ENCODE data around the gene PGR.

Gene PGR

GRCh38 chr11:101129203-101129943 is at the start of gene PGR:
Gene PGR, minus strand, starts transcription at chr11:101129813. Its CDS starts 743 bp downstream, at chr11:101129070.
- no peak for DNase-seq

- DNase-seq, result no peak
Measured at GRCh38 chr11:101176381-101176780, 46.8 kb upstream of the PGR start.

GRCh38 chr11:101169944-101170343 is 40.3 kb upstream of the PGR start:
- DNase-seq, result no peak

GRCh38 chr11:101166038-101166437 is 36.4 kb upstream of the PGR start:
- DNase-seq, result no peak

GRCh38 chr11:101158119-101158518 is 28.5 kb upstream of the PGR start:
- DNase-seq, result no peak

- no peak for DNase-seq
Measured at GRCh38 chr11:101138245-101138930, 8.8 kb upstream of the PGR start.

- no peak for DNase-seq
Measured at GRCh38 chr11:101133190-101133589, 3.6 kb upstream of the PGR start.

GRCh38 chr11:101128571-101129202 is 926 bp downstream of the PGR start:
- DNase-seq, result no peak

- no peak for DNase-seq
Measured at GRCh38 chr11:101127699-101128570, 1.7 kb downstream of the PGR start.

- no peak for DNase-seq
Measured at GRCh38 chr11:101127197-101127698, 2.4 kb downstream of the PGR start.

GRCh38 chr11:101126551-101127196 is 2.9 kb downstream of the PGR start:
- DNase-seq, result no peak

- no peak for DNase-seq
Measured at GRCh38 chr11:101115671-101116160, 13.9 kb downstream of the PGR start.

- DNase-seq, result no peak
Measured at GRCh38 chr11:101113540-101113939, 16.1 kb downstream of the PGR start.

- no peak for DNase-seq
Measured at GRCh38 chr11:101104716-101105115, 24.9 kb downstream of the PGR start.

- no peak for DNase-seq
Measured at GRCh38 chr11:101103433-101103832, 26.2 kb downstream of the PGR start.

- no peak for DNase-seq
Measured at GRCh38 chr11:101100601-101101000, 29.0 kb downstream of the PGR start.

- DNase-seq, result no peak
Measured at GRCh38 chr11:101096036-101096704, 33.4 kb downstream of the PGR start.

GRCh38 chr11:101091781-101092180 is 37.8 kb downstream of the PGR start:
- DNase-seq, result no peak

GRCh38 chr11:101090679-101091270 is 38.8 kb downstream of the PGR start:
- no peak for DNase-seq

GRCh38 chr11:101083335-101083734 is 46.3 kb downstream of the PGR start:
- DNase-seq, result no peak

- DNase-seq, result no peak
Measured at GRCh38 chr11:101082813-101083212, 46.8 kb downstream of the PGR start.
